GM19025 (cell line): Measurements from ENCODE around the gene ZFPM1.

Experiments used
- ATAC-seq: cut with Tn5 transposase; IDR thresholded peaks from one replicate; pipeline ENCODE4 v1.9.1; 2021; ENCODE audit warnings: mild to moderate bottlenecking, low read depth, moderate library complexity; ENCODE audit not compliant: unreplicated experiment

ZFPM1 gene

DNA sequence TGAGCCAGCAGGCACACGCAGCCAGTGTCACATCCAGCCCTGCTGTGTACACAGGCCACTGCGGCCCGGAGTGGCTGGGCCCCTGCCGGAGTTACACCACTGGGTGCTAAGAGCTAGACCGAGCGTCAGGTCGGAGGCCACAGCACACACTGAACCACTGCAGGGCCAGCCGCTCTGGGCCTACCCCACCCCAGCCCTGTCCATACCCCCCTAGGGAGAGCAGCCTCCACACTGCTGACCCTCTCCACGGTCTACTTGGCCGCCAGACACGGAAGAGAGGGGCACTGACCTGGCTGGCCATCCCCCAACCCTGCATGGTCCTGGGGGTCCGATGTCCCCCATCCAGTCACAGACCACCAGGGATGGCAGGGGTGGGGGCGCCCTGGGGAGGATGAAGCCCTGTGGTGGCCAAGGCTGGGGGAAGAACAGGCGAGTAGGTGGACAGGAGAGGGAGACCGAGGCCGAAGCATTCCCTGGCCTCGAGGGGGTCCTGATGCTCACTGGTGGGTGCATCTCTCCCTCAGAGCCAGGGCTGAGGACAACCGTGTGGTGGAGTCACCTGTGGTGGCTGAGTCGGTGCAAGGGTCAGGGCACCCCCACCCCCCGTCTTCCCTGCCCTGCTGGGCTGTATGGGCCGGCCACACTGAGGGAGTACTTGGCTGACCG is 82.2 kb downstream of the ZFPM1 start:
- no peak for ATAC-seq

DNA sequence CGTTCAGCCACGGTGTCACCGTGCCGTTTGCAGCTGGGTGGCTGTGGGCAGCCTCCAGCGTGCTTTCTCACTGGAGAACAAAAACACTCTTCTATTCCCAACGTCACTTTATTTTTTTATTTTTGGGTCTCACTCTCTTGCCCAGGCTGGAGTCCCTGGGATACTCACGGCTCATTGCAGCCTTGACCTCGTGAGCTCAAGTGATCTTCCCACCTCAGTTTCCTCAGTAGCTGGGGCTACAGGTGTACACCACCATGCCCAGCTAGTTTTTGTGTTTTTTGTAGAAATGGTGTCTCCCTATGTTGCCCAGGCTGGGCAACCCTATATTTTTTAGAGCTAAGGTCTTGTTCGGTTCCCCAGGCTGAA is 82.8 kb downstream of the ZFPM1 start:
- no peak for ATAC-seq

DNA sequence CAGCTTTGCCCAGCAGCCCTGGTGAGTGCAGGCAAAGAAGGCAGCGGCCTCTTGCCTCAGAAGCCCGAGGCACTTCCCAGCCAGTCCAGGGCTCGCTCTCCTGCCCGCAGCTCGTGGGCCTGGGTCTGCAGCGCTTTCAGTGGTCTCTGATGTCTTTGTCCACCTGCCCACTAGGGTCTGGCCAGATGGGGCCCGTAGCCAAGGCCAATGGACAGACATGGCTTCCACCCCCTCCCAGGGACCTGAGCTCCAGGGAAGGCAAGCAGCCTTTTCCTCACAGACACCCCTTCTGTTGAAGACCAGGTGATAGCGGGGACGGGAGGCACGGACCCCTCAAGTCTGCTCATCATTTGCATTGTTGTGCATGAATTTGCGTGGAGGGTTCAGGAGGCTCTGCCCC is 83.4 kb downstream of the ZFPM1 start:
- ATAC-seq: no peak

DNA sequence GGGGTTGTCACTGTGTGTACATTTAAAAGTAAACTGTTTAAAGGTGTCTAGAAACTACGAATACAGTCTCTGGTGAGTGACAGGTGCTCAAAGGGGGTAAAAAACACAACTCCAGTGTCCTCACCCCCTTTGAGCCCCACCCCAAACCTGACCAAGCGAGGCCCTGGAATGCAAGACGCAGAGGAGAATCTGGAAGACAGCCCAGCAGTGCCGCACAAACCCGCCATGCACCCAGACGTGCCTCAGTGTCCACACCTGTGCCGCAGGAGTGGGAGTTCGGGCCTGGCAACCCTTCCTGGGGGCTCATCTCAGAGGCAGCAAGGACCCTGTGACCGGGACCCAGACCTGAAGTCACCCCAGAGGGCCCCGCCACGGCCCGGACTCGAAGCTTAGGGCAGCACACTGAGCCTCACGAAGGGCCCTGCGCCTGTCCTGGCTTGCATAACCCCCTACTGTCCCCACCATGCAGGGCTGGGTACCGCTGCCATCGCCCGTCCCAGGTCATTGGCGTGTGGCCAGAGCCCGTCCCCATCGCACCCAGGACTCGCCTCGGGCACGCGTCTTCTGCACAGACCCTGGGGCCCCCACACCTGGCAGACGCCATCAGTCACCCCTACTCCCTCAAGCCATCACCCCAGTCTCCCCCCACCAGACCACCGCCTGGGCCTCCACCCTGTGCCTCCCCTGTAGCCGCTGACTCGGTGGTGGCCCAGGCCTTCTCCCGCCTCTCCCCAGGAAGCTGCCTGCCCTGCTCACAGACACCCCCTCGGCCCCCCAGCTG is 84.1 kb downstream of the ZFPM1 start:
- no peak for ATAC-seq

DNA sequence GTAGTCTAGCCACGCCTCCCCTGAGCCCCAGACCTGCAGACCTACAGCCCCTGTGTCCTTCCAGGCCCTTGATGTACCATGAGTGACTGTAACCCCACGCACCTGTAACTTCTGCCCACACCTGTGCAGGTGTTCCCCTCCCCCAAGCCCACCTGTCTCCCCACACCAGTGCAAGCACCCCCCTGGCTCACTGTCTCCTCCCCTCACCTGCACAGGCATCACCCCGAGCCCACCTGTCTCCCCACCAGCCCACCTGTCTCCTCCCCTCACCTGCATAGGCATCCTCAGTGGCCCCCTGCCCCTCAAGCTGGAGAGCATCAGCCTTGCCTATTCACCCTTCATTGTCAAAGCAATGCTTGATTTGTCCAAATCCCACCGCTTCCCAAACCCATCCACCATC is 84.8 kb downstream of the ZFPM1 start:
- no peak for ATAC-seq

DNA sequence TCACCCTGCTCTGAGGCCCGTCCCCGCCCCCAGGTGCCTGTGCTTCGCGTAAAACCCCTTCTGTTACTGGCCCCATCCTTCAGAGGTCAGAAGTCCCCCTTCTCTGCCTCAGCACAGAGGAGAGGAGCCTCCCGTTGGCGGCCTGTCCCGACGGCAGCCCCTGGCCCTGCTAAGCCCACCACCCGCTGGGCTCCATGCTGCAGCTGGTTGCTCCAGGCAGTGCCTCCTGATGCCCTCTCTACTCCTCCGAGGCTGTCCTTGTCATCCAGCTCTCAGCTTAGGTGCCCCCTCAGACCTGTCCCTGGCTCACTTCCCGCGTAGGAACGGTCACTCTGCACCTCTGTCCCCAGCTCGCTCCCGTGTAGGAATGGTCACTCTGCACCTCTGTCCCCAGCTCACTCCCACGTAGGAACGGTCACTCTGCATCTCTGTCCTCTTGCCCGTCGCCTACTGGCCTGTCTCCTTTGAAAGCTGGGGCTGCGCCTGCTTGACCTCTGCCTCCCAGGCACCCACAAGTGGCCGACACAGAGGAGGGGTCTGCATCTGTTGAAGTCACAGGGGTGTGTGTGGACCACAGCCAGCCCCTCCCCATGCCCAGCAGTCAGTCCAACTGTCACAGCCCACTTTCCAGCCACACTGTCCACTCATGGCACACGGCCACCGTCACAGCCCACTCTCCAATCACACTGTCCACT is 85.4 kb downstream of the ZFPM1 start:
- ATAC-seq: no peak

DNA sequence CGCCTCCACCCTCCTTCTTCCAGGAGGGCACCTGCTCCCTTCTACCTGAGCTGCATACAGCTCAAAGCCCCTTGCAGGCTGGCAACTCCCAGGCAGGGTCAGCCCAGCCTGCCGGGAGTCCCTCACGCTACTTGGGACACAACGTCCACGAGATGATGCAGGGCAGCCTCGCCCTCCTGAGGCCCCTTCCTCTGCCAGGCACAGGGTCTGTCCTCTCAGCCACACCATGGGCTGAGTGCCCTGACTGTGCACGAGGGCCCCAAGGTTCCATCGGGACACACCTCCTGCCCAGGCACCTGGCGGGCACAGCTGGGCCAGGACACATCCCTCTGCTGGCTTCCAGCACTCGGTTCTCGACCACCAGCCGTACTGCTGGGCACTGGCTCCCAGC is 86.2 kb downstream of the ZFPM1 start:
- ATAC-seq: no peak

DNA sequence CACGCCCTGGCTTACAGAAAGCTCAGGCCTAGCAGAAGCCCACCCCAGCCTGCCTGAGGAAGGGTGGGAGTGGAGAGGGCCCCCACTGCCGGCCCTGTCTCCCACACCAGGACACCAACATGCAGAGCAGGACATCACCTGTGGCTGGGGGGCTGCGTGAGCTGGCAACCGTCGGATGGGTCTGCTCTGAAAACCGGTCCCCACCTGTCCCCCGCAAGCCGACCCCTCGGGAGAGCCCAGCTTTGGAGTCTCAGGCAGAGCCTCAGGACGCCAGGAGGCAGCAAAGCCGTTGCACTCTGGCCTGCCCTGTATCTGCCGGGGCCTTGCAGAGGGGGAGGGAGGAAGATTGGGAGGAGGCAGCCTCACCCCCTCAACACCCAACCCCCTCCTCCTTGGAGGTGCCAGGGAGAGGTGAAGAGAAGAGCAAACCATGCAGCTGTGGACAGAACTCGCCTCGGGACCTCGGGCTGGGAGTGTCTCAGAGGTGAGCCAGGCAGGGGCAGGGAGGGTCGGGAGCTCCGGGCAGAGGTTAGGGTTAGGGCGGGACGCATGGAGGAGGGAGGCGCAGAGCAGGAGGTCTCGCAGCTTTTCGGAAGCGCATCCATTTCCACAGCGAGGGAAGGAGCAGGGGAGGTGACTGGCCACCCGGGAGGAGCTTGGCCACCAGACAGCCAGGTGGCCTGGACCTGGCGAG is 86.7 kb downstream of the ZFPM1 start:
- ATAC-seq: no peak

DNA sequence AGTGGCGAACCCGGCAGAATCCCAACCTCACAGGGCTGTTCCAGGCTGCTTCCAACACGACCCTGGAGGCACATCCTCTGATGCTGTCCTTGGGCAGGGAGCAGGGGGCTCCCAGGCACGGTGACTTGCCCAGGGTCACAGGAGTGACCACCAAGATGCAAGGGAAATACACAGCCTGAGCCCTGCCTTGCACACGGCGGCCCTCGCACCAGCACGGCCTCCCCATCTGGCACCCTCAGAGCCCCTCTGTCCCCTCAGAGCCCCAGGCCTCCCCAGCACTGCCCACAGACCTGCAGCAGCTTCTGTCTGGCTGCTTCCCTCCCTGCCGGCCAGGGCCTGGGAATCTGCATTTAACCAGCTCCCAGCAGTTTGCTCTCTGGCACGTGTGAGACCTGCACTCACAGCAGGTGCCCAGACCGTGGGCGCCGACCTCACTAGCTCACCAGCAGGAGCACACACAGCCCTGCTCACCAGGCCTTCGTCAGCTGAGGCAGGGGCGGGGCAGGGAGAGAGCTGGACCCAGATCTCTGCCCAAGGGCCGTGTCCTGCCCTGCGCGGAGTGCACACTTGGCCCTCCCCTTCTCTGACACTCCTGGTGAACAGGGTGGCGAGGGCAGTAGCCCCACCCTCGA is 87.4 kb downstream of the ZFPM1 start:
- ATAC-seq: no peak

DNA sequence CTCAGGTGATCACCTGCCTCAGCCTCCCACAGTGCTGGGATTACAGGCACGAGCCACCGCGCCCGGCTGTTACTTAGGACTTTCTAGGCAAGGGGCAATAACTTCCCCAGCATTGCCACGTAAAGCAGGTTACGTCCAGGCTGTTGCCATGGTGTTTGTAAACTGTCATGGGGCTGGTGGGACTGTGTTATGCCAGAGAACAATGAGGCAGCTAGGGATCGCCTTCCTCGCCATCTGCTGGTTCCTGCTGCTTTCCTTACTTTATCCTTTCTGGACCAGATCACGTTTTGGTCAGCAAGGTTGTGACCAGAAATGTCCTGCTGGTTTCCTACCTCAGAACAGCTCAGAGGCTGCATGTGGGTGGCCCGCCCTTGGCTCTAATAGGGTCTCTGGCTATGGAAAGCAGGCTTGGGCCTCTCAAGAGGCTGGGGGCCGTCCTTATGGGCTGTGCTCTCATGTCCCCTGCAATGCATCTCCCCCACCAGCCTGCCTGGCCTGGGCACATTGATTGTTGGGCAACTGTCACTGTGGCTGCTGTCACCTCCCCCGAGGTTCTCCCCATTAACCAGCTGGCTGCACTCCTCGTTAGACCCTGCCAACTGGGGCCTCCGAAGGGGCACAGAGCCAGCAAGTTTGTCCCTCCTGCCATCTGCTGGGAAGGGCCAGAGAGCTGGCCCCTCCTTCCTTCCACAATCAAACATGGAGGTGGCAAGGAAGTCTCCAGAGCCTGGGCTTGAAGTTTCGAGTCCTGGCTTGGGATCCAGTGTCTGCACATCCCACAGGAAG is 88.9 kb downstream of the ZFPM1 start:
- ATAC-seq: no peak

DNA sequence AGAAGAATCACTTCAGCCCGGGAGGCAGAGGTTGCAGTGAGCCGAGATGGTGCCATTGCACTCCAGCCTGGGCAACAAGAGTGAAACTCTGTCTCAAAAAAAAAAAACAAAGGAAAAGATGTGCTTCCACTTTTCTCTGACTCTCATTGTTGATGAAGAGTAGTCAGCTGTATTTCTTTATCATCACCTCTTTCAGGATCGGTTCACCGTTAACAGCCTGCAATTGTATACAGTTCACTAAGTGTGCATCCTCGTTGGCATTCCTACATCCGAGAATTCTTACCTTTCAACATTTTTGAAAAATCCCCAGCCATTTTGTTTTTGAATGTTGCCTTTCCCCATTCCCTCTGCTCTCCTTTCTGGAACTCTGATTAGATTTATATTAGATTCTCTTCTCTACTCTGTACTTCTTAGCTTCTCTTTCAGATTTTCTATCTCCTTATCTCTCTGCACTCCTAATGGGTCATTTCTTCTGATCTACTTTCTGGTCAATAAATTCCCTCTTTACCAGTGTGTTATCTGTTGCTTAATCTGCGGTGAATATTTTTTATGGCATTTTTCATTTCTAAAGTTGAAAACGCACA is 90.2 kb downstream of the ZFPM1 start:
- ATAC-seq: no peak

DNA sequence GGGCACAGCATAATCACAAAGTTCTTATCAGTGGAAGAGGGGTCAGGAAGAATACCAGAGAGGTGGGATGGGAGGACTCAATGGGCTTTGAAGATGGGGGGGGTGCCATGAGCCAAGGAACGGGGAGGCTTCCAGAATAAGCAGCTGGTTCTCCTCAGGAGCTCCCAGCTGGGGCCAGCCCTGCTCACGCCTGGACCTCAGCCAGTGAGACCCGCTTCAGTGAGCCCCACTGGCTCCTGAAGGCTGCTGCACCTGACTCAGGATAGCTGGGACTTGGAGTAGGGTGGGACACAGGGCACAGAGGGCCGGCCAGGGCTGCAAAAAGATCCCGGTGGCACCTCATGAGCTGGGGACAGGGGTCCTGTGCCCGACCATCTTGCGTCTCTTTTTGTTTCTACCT is 92.7 kb downstream of the ZFPM1 start:
- ATAC-seq: no peak

DNA sequence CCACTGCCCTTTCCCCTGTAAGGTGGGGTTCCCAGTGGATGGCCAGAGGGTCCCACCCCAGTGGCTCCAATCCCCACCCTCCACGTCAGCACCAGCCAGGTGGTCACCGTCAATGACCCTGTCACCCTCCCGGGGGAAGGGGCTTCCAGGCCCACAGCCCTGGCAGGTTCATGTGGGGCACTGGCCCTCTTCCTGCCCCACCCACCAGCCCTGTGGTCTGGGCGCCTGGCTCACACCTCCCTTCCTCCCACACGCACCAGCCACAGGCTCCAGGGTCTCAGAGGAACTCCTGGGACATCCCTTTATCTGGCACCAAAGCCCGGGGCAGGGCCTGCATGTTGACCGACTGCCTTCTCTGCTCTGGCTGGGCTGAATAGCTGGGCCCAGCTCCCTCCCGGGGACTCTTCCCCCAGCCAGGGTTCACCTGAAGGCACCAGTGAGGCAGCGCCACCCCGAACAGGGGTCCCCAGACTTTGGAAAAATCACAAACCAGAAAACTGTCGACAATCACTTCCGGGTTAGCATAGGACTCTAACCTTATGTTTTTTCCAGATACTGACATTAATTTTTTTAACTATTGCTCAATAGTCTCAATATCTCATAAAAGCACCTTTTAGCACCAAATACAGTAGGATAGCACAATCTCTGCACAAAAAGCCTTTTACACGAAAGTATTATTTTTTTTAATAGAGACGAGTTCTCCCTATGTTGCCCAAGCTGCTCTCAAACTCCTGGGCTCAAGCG is 95.2 kb downstream of the ZFPM1 start:
- no peak for ATAC-seq

DNA sequence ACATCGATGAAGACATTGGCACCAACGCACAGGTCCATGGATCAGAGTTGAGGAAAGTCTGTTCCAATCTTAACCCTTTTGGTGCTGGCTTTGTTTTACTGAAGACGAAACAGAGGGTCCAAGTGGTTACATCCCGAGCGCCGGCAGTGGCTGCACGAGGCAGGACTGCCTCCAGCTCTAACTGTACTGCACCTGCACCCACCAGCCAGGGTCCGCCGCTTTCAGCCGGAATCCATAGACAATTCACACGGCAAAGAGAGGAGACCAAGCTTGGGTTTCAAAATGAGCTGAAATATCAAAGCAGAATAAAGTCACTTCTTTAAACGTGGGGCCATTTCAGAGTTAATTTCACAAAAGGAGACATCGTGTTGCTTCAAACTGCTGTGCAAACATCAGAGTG is 95.9 kb downstream of the ZFPM1 start:
- no peak for ATAC-seq

DNA sequence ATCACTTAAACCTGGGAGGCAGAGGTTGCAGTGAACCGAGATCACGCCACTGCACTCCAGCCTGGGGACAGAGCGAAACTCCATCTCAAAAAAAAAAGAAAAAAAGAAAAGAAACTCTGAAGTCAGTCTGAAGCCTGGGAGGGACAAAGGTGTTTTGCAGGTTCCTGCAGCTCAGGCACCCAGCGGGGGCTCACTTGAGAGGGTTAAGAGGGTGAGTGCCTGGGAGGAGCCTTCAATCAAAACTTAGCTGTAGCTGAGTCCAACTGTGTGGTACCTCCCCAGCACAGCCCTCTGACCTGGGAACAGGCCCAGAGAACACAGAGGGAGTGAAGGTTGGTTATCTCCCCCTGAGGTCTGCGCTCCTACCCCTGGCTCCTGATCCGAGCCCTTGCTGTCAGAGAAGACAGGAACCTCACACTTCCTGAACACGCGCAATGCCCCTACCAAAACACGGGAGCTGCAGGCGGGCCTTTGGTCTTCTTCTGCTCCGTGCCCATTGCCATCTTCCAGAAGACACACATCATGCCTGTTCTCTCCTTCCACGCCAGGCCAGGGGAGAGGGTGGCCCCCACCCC is 96.7 kb downstream of the ZFPM1 start:
- ATAC-seq: no peak

DNA sequence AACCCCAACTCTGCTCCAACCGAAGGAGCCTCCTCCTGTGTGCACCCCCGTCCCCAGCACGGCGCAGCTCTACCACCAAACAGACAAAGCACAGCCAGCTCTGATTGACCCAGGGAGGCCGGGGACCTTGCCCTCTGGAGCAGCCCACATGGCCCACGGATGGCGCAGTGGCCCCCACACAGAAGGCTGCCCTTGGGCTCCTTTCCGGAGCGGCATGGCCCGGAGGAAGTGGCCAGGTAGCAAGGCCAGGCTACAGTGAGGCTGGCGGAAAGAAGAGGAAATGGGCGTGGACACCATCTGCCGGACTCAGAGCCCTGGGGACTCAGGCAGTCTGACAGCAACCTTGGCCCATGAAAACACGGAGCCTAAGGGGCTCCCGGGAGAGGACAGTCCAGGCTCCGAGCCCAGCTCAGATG is 97.2 kb downstream of the ZFPM1 start:
- ATAC-seq: no peak

DNA sequence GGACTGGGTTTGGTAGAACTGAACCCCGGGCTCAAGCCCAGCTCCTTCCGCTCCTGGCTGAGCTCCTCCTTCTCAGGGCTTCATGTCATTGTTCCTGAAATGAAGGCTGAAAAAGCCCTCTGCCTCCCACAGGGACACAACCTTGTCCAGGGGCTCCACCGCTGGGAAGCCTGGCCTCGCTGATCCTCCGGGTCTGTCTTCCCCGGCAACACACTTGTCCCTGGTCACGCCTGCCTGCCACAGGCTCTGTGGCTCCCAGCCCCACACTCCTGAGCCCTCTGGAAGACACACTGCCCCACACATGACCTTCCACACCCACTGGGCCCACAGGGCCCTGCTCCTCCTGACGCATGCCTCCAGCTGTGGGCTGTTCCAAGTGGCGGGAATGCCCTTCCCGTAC is 99.1 kb downstream of the ZFPM1 start:
- no peak for ATAC-seq

DNA sequence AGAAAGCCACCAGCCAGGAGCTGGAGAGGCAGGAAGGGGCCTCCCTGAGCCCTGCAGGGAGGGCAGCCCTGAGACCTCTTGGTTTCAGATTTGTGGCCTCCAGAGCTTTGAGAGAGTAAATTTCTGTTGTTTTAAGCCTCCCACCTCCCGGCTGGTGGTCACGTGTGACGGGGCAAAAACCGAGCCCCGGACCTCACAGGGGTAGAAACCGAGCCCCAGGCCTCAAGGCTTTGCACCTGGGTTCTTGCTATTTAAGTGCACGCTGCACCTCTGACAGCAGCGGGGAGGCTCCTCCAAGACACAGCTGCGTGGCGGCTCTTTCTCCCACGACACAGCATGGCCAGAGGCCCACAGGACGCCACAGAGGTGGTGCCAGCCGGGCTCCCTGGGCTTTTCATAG is 99.7 kb downstream of the ZFPM1 start:
- no peak for ATAC-seq

DNA sequence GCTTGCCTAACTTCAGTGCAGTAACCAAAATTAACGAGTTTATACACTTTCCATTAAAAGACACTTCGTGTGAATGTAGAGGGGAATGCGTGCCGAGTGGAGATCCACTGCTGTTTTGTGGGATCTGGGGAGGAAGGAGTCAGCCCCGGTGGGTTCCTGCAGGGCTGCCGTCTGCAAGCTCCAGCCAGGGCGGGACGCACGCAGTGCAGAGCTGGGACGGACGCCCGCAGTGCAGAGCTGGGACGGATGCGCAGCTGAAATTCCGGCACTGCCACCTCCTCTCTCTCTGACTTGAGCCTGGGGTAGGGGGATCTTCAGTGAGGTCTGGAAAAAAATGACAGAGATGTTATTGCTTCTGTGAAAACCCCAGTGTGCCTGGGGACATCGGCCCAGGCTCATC is 100.7 kb downstream of the ZFPM1 start:
- ATAC-seq: no peak
